Measurements from ENCODE around the gene PIK3CG. TPM values are rescaled to one million over a fixed set of nuclear protein-coding genes. Genes with fewer than 3 reads are reported as not detected.

Gene PIK3CG
- total and polyA plus RNA-seq, 7 donors, result 0.92 to 6.4 (median 4.2) TPM

DNA sequence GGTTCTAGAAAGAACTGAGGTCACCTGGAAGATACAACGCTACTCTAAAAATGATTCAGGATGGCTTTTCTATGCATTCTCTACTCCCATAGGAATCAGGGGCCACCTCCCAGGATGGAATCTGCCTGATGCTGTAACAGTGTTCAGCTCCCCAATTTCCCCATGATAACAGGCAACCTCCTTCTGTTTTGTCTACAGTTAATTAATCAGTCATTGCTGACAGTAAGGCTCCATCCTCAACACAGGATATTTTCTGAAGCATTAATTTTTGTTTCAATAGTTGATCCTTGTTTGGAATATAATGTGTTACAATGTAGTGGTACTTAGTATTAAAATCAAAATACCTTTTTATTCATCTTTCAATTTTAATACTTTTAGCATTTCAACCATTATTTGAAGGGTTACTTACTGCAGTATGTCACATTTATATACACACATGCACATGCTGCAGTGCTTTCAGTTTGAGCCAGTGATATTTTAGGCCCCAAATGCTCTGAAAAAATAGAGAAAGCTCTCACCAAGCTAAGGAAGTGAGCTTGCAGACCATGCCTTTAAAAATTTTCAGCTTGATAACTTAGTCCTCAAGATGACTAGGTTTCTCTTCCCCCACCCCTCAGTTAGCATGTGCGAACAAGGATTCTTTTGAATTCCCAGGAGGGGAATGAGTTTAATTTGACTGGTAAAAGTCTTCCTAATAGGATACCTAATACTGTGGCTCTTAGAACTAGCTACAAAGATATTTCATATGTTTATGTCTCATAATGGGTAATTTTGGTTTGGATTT lies 592 bp upstream of the PIK3CG start:
- no peaks in the 10 kb centered on the region for H3K9me3 ChIP-seq
- H3K27me3 ChIP-seq, result no peaks in the 10 kb centered on the region
- 56 to 96% methylated on average over 2 of the region's 2 CpGs for WGBS, 2 donors
- intact Hi-C loops (cut with DNase I), result no loop called here
- peak overlapping the region in 1 of 4 donors; percentile 15 for H3K4me3 ChIP-seq
- peaks cover 0 to 14% (median 0%) of the 10 kb centered on the region in 4 donors for H3K4me1 ChIP-seq
- TF ChIP-seq EP300 (IDR thresholded peaks at IDR 0.05), result no peak
- TF ChIP-seq, protein P1, sequence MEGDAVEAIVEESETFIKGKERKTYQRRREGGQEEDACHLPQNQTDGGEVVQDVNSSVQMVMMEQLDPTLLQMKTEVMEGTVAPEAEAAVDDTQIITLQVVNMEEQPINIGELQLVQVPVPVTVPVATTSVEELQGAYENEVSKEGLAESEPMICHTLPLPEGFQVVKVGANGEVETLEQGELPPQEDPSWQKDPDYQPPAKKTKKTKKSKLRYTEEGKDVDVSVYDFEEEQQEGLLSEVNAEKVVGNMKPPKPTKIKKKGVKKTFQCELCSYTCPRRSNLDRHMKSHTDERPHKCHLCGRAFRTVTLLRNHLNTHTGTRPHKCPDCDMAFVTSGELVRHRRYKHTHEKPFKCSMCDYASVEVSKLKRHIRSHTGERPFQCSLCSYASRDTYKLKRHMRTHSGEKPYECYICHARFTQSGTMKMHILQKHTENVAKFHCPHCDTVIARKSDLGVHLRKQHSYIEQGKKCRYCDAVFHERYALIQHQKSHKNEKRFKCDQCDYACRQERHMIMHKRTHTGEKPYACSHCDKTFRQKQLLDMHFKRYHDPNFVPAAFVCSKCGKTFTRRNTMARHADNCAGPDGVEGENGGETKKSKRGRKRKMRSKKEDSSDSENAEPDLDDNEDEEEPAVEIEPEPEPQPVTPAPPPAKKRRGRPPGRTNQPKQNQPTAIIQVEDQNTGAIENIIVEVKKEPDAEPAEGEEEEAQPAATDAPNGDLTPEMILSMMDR (IDR thresholded peaks at IDR 0.05), result no peak
- TF ChIP-seq POLR2A (IDR thresholded peaks at IDR 0.05), result no peak
- TF ChIP-seq POLR2AphosphoS5 (IDR thresholded peaks at IDR 0.05), result no peak
- H3K36me3 ChIP-seq, result no peaks in the 10 kb centered on the region
- H3K27ac ChIP-seq, result peak overlapping the region; percentile 22 to 37 (median 26)
- DNase-seq, result no peak

DNA sequence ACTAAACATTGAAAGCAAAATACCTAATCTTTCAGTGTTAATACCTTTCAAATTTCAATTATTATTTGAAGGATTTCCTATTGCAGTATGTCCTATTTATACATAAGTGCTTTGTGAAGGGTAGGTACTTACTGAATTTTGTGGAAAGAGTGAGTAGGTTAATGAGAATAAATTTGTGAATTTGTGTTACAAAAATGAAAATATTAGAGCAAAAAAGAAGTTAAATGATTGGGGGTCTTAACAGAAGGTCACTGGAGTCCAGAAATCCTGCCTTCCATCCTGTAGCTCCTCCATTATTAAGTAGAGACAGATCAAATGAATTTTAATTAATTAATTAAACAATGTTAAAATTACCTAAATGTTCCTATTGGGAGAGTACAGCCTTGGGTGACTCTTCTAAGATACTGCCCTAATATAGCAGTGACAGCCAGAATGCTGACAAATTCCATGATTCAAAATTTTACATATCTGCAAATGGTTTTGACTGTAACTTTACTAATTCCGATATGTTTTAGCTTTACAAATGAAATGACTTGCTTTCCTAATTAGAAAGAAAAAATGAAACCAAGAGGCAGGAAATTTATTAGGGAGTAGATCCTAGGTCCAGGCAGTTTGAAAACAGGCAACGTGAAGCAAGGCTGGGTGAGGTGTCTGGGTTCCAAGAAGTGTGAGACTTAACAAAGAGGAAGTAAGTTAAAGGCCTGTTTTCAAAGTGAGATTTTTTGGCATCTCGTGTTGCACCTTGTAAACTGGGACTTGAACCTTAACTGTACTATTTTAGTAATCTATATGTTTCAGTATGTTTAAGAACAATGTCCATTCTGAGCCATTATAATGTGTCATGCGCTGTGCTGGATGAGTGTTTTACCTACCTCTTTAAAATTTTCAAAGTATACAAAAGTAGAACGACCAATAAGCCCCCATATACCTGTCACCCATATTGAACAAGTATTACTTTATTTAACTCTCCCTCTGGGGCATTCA lies 1.5 kb downstream of the PIK3CG start:
- peaks cover 0 to 14% (median 0%) of the 10 kb centered on the region in 4 donors for H3K4me1 ChIP-seq
- no peak for TF ChIP-seq POLR2A (IDR thresholded peaks at IDR 0.05)
- no peak for TF ChIP-seq EP300 (IDR thresholded peaks at IDR 0.05)
- TF ChIP-seq, protein P1 (IDR thresholded peaks at IDR 0.05), result no peak
- TF ChIP-seq POLR2AphosphoS5 (IDR thresholded peaks at IDR 0.05), result no peak
- intact Hi-C loops (cut with DNase I), result no loop called here
- no peaks in the 10 kb centered on the region for H3K36me3 ChIP-seq
- no peaks in the 10 kb centered on the region for H3K9me3 ChIP-seq
- H3K27ac ChIP-seq, result peak overlapping the region in 1 of 4 donors; percentile 13
- WGBS, 2 donors, result 43 to 70% methylated on average over 5 of the region's 5 CpGs
- H3K4me3 ChIP-seq, result peak overlapping the region in 2 of 4 donors; percentile 4 to 33
- no peaks in the 10 kb centered on the region for H3K27me3 ChIP-seq
- DNase-seq, result no peak

DNA sequence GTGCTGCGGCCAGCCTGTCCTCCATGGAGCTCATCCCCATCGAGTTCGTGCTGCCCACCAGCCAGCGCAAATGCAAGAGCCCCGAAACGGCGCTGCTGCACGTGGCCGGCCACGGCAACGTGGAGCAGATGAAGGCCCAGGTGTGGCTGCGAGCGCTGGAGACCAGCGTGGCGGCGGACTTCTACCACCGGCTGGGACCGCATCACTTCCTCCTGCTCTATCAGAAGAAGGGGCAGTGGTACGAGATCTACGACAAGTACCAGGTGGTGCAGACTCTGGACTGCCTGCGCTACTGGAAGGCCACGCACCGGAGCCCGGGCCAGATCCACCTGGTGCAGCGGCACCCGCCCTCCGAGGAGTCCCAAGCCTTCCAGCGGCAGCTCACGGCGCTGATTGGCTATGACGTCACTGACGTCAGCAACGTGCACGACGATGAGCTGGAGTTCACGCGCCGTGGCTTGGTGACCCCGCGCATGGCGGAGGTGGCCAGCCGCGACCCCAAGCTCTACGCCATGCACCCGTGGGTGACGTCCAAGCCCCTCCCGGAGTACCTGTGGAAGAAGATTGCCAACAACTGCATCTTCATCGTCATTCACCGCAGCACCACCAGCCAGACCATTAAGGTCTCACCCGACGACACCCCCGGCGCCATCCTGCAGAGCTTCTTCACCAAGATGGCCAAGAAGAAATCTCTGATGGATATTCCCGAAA lies 2.7 kb downstream of the PIK3CG start:
- Histone ChIP-seq H3K4me3 (no peak overlapping the region), H3K27ac (no peak overlapping the region), H3K4me1 (peaks cover 0 to 14% (median 0%) of the 10 kb centered on the region in 4 donors), H3K36me3 (no peaks in the 10 kb centered on the region), H3K27me3 (no peaks in the 10 kb centered on the region), H3K9me3 (no peaks in the 10 kb centered on the region)
- no peak for DNase-seq
- intact Hi-C loops (cut with DNase I), result no loop called here
- TF ChIP-seq POLR2A (IDR thresholded peaks at IDR 0.05), result no peak
- TF ChIP-seq EP300 (IDR thresholded peaks at IDR 0.05), result no peak
- TF ChIP-seq, protein P1 (IDR thresholded peaks at IDR 0.05), result no peak
- no peak for TF ChIP-seq POLR2AphosphoS5 (IDR thresholded peaks at IDR 0.05)
- WGBS, 2 donors, result 97 to 98% methylated on average over 54 of the region's 54 CpGs

DNA sequence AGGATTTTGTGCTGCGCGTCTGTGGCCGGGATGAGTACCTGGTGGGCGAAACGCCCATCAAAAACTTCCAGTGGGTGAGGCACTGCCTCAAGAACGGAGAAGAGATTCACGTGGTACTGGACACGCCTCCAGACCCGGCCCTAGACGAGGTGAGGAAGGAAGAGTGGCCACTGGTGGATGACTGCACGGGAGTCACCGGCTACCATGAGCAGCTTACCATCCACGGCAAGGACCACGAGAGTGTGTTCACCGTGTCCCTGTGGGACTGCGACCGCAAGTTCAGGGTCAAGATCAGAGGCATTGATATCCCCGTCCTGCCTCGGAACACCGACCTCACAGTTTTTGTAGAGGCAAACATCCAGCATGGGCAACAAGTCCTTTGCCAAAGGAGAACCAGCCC lies 3.3 kb downstream of the PIK3CG start:
- Histone ChIP-seq H3K9me3 (no peaks in the 10 kb centered on the region), H3K27ac (no peak overlapping the region), H3K4me1 (peaks cover 0 to 8% (median 0%) of the 10 kb centered on the region in 4 donors), H3K4me3 (no peak overlapping the region), H3K27me3 (no peaks in the 10 kb centered on the region), H3K36me3 (no peaks in the 10 kb centered on the region)
- no peak for DNase-seq
- intact Hi-C loops (cut with DNase I), result no loop called here
- 96% methylated on average over 20 of the region's 20 CpGs for WGBS, 2 donors
- TF ChIP-seq POLR2A (IDR thresholded peaks at IDR 0.05) (no peak), EP300 (IDR thresholded peaks at IDR 0.05) (no peak), POLR2AphosphoS5 (IDR thresholded peaks at IDR 0.05) (no peak)
- TF ChIP-seq, protein P1 (IDR thresholded peaks at IDR 0.05), result no peak
